CD4-positive, alpha-beta T cell (primary cell): Measurements from ENCODE around the gene KIF5A. TPM values are rescaled to one million over a fixed set of nuclear protein-coding genes. Genes with fewer than 3 reads are reported as not detected.
"Not testable (repeated sequence)": the region's sequence is repeated elsewhere in the genome, so short reads cannot be mapped to it uniquely, and the experiment has no call there.

ENCODE experiments used
- ATAC-seq: fragments of 200-7000 bp; cut with Tn5 transposase; one replicate; pipeline ENCODE4 v1.10.0; 2022; ENCODE audit warnings: mild to moderate bottlenecking; ENCODE audit not compliant: poor library complexity
- CTCF ChIA-PET: fragments of 350-600 bp; sonication (Branson Sonifier 250); formaldehyde crosslinking; loops from one replicate; lab custom pipeline; 2021; ENCODE audit warnings: antibody characterized with exemption, inconsistent platforms; lab: Charles Lee
- POLR2A ChIA-PET: fragments of 350-600 bp; sonication (Branson Sonifier 250); formaldehyde crosslinking; loops from one replicate; lab custom pipeline; 2021; ENCODE audit warnings: antibody characterized with exemption, inconsistent platforms; lab: Charles Lee
- DNase-seq, 14 experiments: peaks; one replicate each; pipeline ENCODE4 v3.0.0-alpha.2; 2013 to 2020; ENCODE audit warnings: mixed read lengths in 2 of 14
- H3K27ac ChIP-seq, 2 donors: one replicate each; pipeline versions ENCODE4 v1.5.1 to v1.7.0; 2013; ENCODE audit warnings: low read length in 2 of 2, low read depth in 1 of 2, mild to moderate bottlenecking in 1 of 2
- H3K27me3 ChIP-seq, 2 experiments: 1 replicate in 1 of 2; 2 replicates in 1 of 2; pipeline versions ENCODE4 v1.6.1 to v1.7.0; 2013; ENCODE audit warnings: low read length in 2 of 2, control low read depth in 1 of 2, mild to moderate bottlenecking in 1 of 2, moderate library complexity in 1 of 2; ENCODE audit not compliant: insufficient read depth in 2 of 2, control insufficient read depth in 1 of 2
- H3K36me3 ChIP-seq: one replicate; pipeline ENCODE4 v1.6.1; 2013; ENCODE audit warnings: low read length, control low read depth; ENCODE audit not compliant: insufficient read depth
- H3K4me1 ChIP-seq: one replicate; pipeline ENCODE4 v1.6.1; 2013; ENCODE audit warnings: low read length, control low read depth; ENCODE audit not compliant: insufficient read depth
- H3K4me3 ChIP-seq: one replicate; pipeline ENCODE4 v1.5.1; 2013; ENCODE audit warnings: mild to moderate bottlenecking, low read length, moderate library complexity
- H3K9me3 ChIP-seq, 2 experiments: 1 replicate in 1 of 2; 2 replicates in 1 of 2; pipeline versions ENCODE4 v1.6.1 to v1.7.0; 2013; ENCODE audit warnings: low read length in 2 of 2, mild to moderate bottlenecking in 2 of 2, control low read depth in 1 of 2, moderate library complexity in 1 of 2; ENCODE audit not compliant: control insufficient read depth in 1 of 2, insufficient read depth in 1 of 2
- H3K27ac Mint-ChIP-seq: one replicate; pipeline ENCODE4 v1.8.0; 2020; ENCODE audit warnings: mixed read lengths
- H3K27me3 Mint-ChIP-seq: one replicate; pipeline ENCODE4 v1.8.0; 2021; ENCODE audit warnings: mixed read lengths
- H3K36me3 Mint-ChIP-seq: one replicate; pipeline ENCODE4 v1.8.0; 2021; ENCODE audit warnings: low read depth, mixed read lengths
- H3K4me1 Mint-ChIP-seq: one replicate; pipeline ENCODE4 v1.8.0; 2021; ENCODE audit warnings: low read depth, mixed read lengths
- H3K4me3 Mint-ChIP-seq: one replicate; pipeline ENCODE4 v1.8.0; 2020; ENCODE audit warnings: mild to moderate bottlenecking, mixed read lengths
- H3K9me3 Mint-ChIP-seq: one replicate; pipeline ENCODE4 v1.8.0; 2020; ENCODE audit warnings: mixed read lengths
- intact Hi-C, 2 experiments: fragments of 100-400 bp; cut with DNase I in 1 of 2; cut with micrococcal nuclease in 1 of 2; formaldehyde crosslinking; loops; one replicate each; pipeline versions ENCODE4 v1.15.1 to v1.9.0; 2023 to 2025; cut with DNase I, micrococcal nuclease
- total RNA-seq, 174 experiments: library from RNA in 2 of 174; stranded (reverse) in 2 of 174; gene quantifications; one replicate each; pipeline ENCODE4 v1.2.3 and lab custom pipeline; 2021 to 2026
- TF ChIP-seq, protein P1 (sequence below): fragments of 200-600 bp; IDR thresholded peaks from one replicate; pipeline ENCODE4 v1.8.0; 2022; ENCODE audit warnings: antibody characterized with exemption, mild to moderate bottlenecking

The KIF5A gene
- total RNA-seq, 2 experiments from 2014 or later: 0.39 to 0.47 TPM

DNA sequence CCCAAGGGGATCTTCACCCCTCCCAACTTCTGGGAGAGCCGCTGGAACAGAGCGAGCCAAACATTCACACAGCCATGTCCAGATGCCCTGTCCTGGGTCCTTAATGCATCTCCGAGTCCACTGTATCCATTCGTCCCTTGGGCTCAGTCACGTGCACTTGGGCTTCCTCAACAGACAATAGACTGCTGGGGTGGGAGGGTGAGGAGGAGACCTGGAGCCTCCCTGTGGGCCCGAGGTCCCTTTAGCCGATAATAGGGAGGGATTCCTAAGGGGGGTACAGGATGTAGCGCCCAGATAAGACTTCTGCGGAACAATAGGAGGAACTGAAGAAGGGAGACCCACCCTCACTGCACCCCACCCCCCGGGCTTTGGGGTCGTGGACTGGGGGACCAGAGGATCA, 68.1 kb downstream of the KIF5A start:
- no peak overlapping the region for H3K27ac Mint-ChIP-seq
- TF ChIP-seq, protein P1, sequence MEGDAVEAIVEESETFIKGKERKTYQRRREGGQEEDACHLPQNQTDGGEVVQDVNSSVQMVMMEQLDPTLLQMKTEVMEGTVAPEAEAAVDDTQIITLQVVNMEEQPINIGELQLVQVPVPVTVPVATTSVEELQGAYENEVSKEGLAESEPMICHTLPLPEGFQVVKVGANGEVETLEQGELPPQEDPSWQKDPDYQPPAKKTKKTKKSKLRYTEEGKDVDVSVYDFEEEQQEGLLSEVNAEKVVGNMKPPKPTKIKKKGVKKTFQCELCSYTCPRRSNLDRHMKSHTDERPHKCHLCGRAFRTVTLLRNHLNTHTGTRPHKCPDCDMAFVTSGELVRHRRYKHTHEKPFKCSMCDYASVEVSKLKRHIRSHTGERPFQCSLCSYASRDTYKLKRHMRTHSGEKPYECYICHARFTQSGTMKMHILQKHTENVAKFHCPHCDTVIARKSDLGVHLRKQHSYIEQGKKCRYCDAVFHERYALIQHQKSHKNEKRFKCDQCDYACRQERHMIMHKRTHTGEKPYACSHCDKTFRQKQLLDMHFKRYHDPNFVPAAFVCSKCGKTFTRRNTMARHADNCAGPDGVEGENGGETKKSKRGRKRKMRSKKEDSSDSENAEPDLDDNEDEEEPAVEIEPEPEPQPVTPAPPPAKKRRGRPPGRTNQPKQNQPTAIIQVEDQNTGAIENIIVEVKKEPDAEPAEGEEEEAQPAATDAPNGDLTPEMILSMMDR: no peak
- H3K27me3 ChIP-seq: peaks cover 61 to 75% of the 10 kb centered on the region in 2 experiments
- no peaks in the 10 kb centered on the region for H3K36me3 Mint-ChIP-seq
- H3K27me3 Mint-ChIP-seq: peaks cover 99% of the 10 kb centered on the region
- H3K4me3 Mint-ChIP-seq: no peak overlapping the region
- H3K4me1 Mint-ChIP-seq: peaks cover 33% of the 10 kb centered on the region
- no peak for ATAC-seq
- ChIA-PET CTCF (interaction anchor here (3.6 kb wide), 1 partner anchor 35 kb away, joined by 36 read pairs; no protein-coding TSS in a partner anchor), POLR2A (no interaction called here)
- no peak overlapping the region for H3K27ac ChIP-seq
- H3K4me1 ChIP-seq: peaks cover 33% of the 10 kb centered on the region
- peaks cover 0 to 12% of the 10 kb centered on the region in 2 experiments for H3K9me3 ChIP-seq
- intact Hi-C loops: no loop called here
- DNase-seq: no peak
- H3K4me3 ChIP-seq: no peak overlapping the region
- no peaks in the 10 kb centered on the region for H3K9me3 Mint-ChIP-seq
- no peaks in the 10 kb centered on the region for H3K36me3 ChIP-seq

DNA sequence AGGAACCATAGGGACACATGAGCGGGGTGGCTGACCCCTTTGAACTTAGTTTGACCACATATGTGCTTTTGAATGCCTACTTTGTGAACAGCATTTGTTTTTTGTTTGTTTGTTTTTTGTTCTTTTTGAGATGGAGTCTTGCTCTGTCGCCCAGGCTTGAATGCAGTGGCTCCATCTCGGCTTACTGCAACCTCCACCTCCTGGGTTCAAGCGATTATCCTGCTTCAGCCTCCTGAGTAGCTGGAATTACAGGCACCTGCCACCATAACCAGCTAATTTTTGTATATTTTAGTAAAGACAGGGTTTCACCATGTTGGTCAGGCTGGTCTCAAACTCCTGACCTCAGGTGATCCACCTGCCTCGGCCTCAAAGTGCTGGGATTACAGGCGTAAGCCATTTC, 68.6 kb downstream of the KIF5A start:
- Histone ChIP-seq H3K9me3 (peaks cover 0 to 12% of the 10 kb centered on the region in 2 experiments), H3K4me1 (peaks cover 33% of the 10 kb centered on the region), H3K27me3 (peaks cover 64 to 75% of the 10 kb centered on the region in 2 experiments)
- H3K27ac ChIP-seq, H3K9me3 Mint-ChIP-seq, DNase-seq, ATAC-seq, H3K4me3 Mint-ChIP-seq, H3K36me3 ChIP-seq, H3K4me3 ChIP-seq, POLR2A ChIA-PET, intact Hi-C loops, H3K36me3 Mint-ChIP-seq, H3K27ac Mint-ChIP-seq: not testable (repeated sequence)
- CTCF ChIA-PET: interaction anchor here (3.6 kb wide), 1 partner anchor 36 kb away, joined by 36 read pairs; no protein-coding TSS in a partner anchor
- Mint-ChIP-seq H3K4me1 (peaks cover 33% of the 10 kb centered on the region), H3K27me3 (peaks cover 99% of the 10 kb centered on the region)

DNA sequence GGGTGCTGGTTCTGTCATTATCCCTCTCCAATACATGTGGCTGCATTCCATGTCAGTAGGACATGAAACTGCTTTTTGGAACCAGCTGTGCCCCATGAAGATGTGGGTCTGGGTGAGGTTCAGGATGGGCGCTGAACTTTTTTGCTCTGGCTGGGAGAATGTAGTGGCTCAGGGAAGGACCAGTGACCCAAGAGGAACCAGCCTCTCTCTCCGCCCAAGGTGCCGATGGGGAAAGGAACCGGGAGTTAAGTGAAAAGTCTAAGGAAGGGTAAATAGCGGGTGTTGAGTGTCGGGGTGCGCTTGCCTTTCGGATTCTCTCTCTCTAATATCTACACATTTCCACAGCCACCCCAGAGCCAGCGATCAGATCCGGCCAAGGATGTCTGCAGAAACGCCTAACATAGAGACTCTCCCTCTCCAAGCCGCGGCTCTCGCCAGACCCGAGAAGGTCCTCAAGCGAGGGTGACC, 69.2 kb downstream of the KIF5A start:
- POLR2A ChIA-PET: interaction anchor here (1.1 to 1.3 kb wide), 2 partner anchors 72 to 160 kb away, joined by 3 read pairs; partner anchors contain the start of genes DCTN2 and GLI1
- Mint-ChIP-seq H3K36me3 (no peaks in the 10 kb centered on the region), H3K27me3 (peaks cover 99% of the 10 kb centered on the region), H3K27ac (no peak overlapping the region), H3K4me1 (peaks cover 33% of the 10 kb centered on the region), H3K4me3 (peak overlapping the region; percentile 65), H3K9me3 (no peaks in the 10 kb centered on the region)
- CTCF ChIA-PET: interaction anchor here (1.2 to 3.6 kb wide), 3 partner anchors 11 to 36 kb away, joined by 3 to 36 read pairs (median 6); no protein-coding TSS in a partner anchor
- Histone ChIP-seq H3K27ac (no peak overlapping the region), H3K36me3 (no peaks in the 10 kb centered on the region), H3K9me3 (peaks cover 0 to 12% of the 10 kb centered on the region in 2 experiments), H3K27me3 (peaks cover 69 to 76% of the 10 kb centered on the region in 2 experiments), H3K4me1 (peaks cover 33% of the 10 kb centered on the region), H3K4me3 (no peak overlapping the region)
- TF ChIP-seq, protein P1: no peak
- intact Hi-C loops: no loop called here
- no peak for ATAC-seq
- no peak for DNase-seq
